Measurements from ENCODE around the gene RFX7.

RFX7 gene

DNA sequence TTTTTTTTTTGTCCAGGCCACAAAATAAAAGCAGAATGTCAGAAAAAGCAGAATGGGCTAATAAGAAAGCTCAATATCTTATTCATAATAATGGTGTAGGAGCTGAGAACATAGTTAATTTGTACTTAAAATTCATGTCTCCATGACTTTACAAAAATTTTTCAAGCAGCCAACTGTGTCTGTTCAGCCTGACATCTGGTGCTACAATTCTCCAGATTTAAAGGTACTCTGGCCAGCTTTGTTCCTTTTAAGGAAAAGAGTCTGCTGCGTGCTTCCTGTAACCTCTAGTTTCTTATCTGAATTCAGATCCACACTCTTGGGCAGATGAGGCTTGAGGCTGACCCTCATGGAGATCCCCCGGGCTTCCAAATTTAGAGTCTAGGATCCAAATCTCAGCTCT is 8.7 kb upstream of the RFX7 start:
- Histone ChIP-seq H3K9ac (ENCODE audit: low read depth, low read length) (no peak overlapping the region), H3K27ac (ENCODE audit: low read depth, low read length) (no peak overlapping the region), H3K9me3 (ENCODE audit: insufficient read depth, low read depth, low read length) (no peaks in the 10 kb centered on the region), H3K4me1 (ENCODE audit: insufficient read depth, low read length) (peaks cover 8% of the 10 kb centered on the region), H3K27me3 (ENCODE audit: insufficient read depth, low read length) (no peaks in the 10 kb centered on the region), H3K4me3 (ENCODE audit: low read length) (no peak overlapping the region), H3K36me3 (ENCODE audit: insufficient read depth, low read length) (no peaks in the 10 kb centered on the region)
- WGBS, result 86% methylated on average over 2 of the region's 2 CpGs

DNA sequence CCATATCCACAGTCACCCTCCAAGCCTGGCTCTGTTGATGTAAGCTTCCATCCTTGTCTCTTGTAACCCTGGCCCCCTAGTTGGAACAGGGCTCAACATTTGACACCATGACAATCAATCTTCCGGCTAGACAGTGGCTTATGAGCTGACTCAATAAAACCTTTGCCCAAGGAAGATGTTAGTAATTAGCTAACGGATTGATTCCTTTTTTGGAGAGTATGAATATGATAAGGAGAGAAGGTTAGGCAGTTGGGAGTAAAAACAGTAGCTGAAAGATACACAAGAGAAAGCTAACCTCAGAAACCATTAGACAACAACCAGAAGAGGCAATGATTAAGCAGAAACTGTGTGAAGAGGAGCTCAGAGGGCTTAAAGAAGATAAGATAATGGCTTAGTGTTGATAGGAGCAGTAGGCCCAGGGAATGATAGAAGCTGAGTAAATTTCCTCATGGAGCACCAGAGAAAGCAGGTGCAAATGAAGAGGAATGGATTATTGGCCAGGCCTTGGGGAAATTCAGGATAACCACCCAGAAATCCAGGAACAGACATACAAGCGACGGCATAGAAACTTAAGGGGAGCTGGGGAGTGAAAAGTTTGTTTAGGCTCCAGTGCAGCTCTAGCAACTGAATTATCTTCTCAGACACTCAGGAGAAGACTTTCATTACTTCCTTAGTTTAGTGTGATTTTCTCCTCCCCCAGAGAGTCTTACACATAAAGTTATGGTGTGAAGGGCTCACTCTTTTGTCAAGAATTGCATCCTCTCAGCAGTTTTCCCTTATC is 7.8 kb upstream of the RFX7 start:
- Histone ChIP-seq H3K27me3 (ENCODE audit: insufficient read depth, low read length) (no peaks in the 10 kb centered on the region), H3K36me3 (ENCODE audit: insufficient read depth, low read length) (no peaks in the 10 kb centered on the region), H3K9ac (ENCODE audit: low read depth, low read length) (no peak overlapping the region), H3K4me1 (ENCODE audit: insufficient read depth, low read length) (peaks cover 8% of the 10 kb centered on the region), H3K27ac (ENCODE audit: low read depth, low read length) (no peak overlapping the region), H3K9me3 (ENCODE audit: insufficient read depth, low read depth, low read length) (no peaks in the 10 kb centered on the region), H3K4me3 (ENCODE audit: low read length) (no peak overlapping the region)
- WGBS, result 90% methylated on average over 4 of the region's 4 CpGs

DNA sequence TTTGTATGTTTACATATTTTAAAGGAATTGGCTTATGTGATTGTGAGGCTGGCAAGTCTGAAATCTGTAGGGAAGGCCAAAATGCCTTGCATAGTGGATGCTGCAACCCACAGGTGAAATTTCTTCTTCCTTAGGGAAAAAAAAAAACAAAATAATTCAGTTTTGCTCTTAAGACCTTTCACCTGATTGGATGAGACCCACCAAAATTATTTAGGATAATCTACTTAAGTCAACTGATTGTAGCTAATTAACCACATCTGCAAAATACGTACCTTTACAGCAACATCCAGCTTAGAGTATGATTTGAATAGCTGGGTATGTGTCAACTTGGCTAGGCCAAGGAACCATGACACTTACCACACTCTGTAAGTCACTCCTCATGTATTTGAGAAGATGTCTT is 6.9 kb upstream of the RFX7 start:
- H3K9ac ChIP-seq (ENCODE audit: low read depth, low read length), result no peak overlapping the region
- no peaks in the 10 kb centered on the region for H3K36me3 ChIP-seq (ENCODE audit: insufficient read depth, low read length)
- no peak overlapping the region for H3K27ac ChIP-seq (ENCODE audit: low read depth, low read length)
- H3K4me1 ChIP-seq (ENCODE audit: insufficient read depth, low read length), result peaks cover 10% of the 10 kb centered on the region
- no peak overlapping the region for H3K4me3 ChIP-seq (ENCODE audit: low read length)
- no peaks in the 10 kb centered on the region for H3K27me3 ChIP-seq (ENCODE audit: insufficient read depth, low read length)
- no peaks in the 10 kb centered on the region for H3K9me3 ChIP-seq (ENCODE audit: insufficient read depth, low read depth, low read length)
- whole genome bisulfite sequencing, result no CpG with 5 or more reads among the region's 1 CpG

DNA sequence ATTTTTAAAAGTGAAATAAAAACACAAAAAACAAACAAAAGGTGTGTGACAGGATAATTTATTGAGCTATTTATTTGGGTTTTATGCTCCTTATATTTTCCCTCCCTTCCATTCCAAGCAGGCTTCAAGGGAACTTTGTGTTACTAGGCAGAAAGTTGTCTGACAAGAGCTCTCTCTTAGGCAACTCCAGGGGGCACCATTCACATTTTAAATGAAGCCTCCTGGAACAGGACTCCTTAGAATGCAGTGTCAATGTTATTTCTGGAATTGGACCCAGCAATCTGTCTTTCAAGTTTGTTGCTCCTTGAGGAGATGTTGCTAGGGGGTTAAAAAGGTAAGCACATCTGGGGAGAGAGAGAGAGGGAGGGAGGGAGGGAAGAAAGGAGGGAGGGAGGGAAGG is 5.4 kb upstream of the RFX7 start:
- H3K9ac ChIP-seq (ENCODE audit: low read depth, low read length), result no peak overlapping the region
- no peaks in the 10 kb centered on the region for H3K27me3 ChIP-seq (ENCODE audit: insufficient read depth, low read length)
- no peaks in the 10 kb centered on the region for H3K36me3 ChIP-seq (ENCODE audit: insufficient read depth, low read length)
- peaks cover 21% of the 10 kb centered on the region for H3K4me1 ChIP-seq (ENCODE audit: insufficient read depth, low read length)
- no peak overlapping the region for H3K27ac ChIP-seq (ENCODE audit: low read depth, low read length)
- no peak overlapping the region for H3K4me3 ChIP-seq (ENCODE audit: low read length)
- H3K9me3 ChIP-seq (ENCODE audit: insufficient read depth, low read depth, low read length), result no peaks in the 10 kb centered on the region

- no peaks in the 10 kb centered on the region for H3K36me3 ChIP-seq (ENCODE audit: insufficient read depth, low read length)
- no peak overlapping the region for H3K4me3 ChIP-seq (ENCODE audit: low read length)
- no peaks in the 10 kb centered on the region for H3K9me3 ChIP-seq (ENCODE audit: insufficient read depth, low read depth, low read length)
- H3K4me1 ChIP-seq (ENCODE audit: insufficient read depth, low read length), result peaks cover 21% of the 10 kb centered on the region
- no peak overlapping the region for H3K9ac ChIP-seq (ENCODE audit: low read depth, low read length)
- H3K27ac ChIP-seq (ENCODE audit: low read depth, low read length), result no peak overlapping the region
- no peaks in the 10 kb centered on the region for H3K27me3 ChIP-seq (ENCODE audit: insufficient read depth, low read length)
- WGBS, result 86% methylated on average over 1 of the region's 3 CpGs
These were observed 4.8 kb upstream of the RFX7 start for GRCh38 chr15:56248311-56248992.

- H3K9ac ChIP-seq (ENCODE audit: low read depth, low read length), result no peak overlapping the region
- peaks cover 21% of the 10 kb centered on the region for H3K4me1 ChIP-seq (ENCODE audit: insufficient read depth, low read length)
- H3K36me3 ChIP-seq (ENCODE audit: insufficient read depth, low read length), result no peaks in the 10 kb centered on the region
- no peaks in the 10 kb centered on the region for H3K27me3 ChIP-seq (ENCODE audit: insufficient read depth, low read length)
- H3K4me3 ChIP-seq (ENCODE audit: low read length), result no peak overlapping the region
- H3K27ac ChIP-seq (ENCODE audit: low read depth, low read length), result no peak overlapping the region
- WGBS, result 88% methylated on average over 2 of the region's 2 CpGs
- no peaks in the 10 kb centered on the region for H3K9me3 ChIP-seq (ENCODE audit: insufficient read depth, low read depth, low read length)
These were observed 3.6 kb upstream of the RFX7 start for GRCh38 chr15:56247266-56247665.

GRCh38 chr15:56245871-56246814 is 2.5 kb upstream of the RFX7 start:
- Histone ChIP-seq H3K27me3 (ENCODE audit: insufficient read depth, low read length) (no peaks in the 10 kb centered on the region), H3K36me3 (ENCODE audit: insufficient read depth, low read length) (no peaks in the 10 kb centered on the region), H3K4me3 (ENCODE audit: low read length) (peak overlapping the region; percentile 47), H3K9me3 (ENCODE audit: insufficient read depth, low read depth, low read length) (no peaks in the 10 kb centered on the region), H3K27ac (ENCODE audit: low read depth, low read length) (peak overlapping the region; percentile 37; the same call in 1 of the 2 replicates), H3K4me1 (ENCODE audit: insufficient read depth, low read length) (peaks cover 28% of the 10 kb centered on the region), H3K9ac (ENCODE audit: low read depth, low read length) (peak overlapping the region; percentile 52; the same call in 1 of the 2 replicates)
- WGBS, result 9% methylated on average over 15 of the region's 15 CpGs

GRCh38 chr15:56244811-56245576 is 1.3 kb upstream of the RFX7 start:
- Histone ChIP-seq H3K9ac (ENCODE audit: low read depth, low read length) (peak overlapping the region; percentile 5; the same call in 1 of the 2 replicates), H3K36me3 (ENCODE audit: insufficient read depth, low read length) (no peaks in the 10 kb centered on the region), H3K9me3 (ENCODE audit: insufficient read depth, low read depth, low read length) (no peaks in the 10 kb centered on the region), H3K4me1 (ENCODE audit: insufficient read depth, low read length) (peaks cover 38% of the 10 kb centered on the region), H3K4me3 (ENCODE audit: low read length) (peak overlapping the region; percentile 91), H3K27ac (ENCODE audit: low read depth, low read length) (peak overlapping the region; percentile 97), H3K27me3 (ENCODE audit: insufficient read depth, low read length) (no peaks in the 10 kb centered on the region)
- WGBS, result 68% methylated on average over 9 of the region's 10 CpGs

DNA sequence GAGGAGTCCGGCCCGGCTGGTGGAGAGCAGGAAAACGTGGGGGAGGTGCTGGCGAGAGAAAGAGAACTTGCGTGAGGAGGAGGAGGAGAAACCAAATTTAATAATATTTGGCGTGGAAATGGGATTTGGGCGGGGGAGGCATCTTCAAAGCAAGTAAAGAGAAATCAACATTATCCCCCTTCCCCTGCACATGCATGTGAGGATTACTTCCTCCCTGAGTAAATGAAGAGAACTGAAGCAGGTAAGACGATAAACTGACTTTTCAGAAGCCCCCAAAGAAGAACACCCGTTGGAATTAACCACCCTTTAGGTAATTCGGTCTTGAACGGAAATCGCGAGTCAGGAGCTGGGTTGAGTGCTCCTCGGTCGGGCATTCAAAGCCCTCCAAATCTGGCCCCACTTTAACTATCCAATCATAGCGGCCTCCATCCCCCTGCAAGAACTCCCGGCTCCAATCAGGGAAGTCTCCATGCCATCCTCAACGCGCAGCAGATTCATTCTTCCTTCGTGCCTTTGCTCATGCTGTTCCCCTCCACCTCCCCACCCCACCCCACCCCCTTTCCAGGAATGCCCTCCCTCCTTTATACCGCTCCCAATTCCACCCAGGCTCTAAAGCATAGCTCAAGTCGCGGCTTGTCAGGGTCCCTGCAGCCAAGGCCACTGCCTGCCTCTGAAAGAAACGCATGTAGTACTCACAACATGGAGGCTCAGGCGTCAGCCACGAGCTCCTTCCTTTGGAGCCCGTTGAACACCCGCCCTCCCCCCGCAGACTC is 545 bp upstream of the RFX7 start:
- Histone ChIP-seq H3K4me1 (ENCODE audit: insufficient read depth, low read length) (peaks cover 38% of the 10 kb centered on the region), H3K36me3 (ENCODE audit: insufficient read depth, low read length) (peaks cover 4% of the 10 kb centered on the region; the same call in 1 of the 2 replicates), H3K9ac (ENCODE audit: low read depth, low read length) (peak overlapping the region; percentile 90), H3K9me3 (ENCODE audit: insufficient read depth, low read depth, low read length) (no peaks in the 10 kb centered on the region), H3K27me3 (ENCODE audit: insufficient read depth, low read length) (no peaks in the 10 kb centered on the region), H3K4me3 (ENCODE audit: low read length) (peak overlapping the region; percentile 91), H3K27ac (ENCODE audit: low read depth, low read length) (peak overlapping the region; percentile 97)
- 2% methylated on average over 28 of the region's 29 CpGs for WGBS

DNA sequence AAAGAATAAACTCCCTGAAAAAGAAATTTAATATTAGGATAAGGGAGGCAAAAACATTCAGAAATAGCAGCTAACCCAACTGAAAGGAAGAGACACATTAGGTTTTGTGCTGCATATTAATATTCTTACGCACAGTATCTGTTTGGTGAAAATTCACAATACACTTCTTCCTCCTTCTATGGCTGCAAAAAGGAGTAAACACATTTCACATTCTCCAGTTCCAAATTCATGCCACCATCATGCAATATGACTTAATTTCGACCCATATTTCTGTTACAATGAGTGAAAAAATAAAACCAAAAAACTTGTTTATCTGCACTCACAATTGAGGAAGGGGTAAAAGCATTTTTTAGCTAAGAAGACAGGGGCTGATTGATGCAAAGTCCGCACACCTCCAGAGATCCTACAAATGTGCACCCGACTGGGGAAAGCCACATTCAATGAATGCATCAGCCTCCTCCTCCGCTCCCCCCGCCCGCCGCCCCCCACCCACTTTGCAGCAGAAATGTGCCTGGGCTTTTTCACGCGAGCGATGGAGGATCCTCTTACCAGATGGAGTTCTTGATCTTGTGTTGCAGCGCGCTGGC is 1.0 kb downstream of the RFX7 start:
- WGBS, result under 1% methylated on average over 13 of the region's 13 CpGs
- Histone ChIP-seq H3K27ac (ENCODE audit: low read depth, low read length) (peak overlapping the region; percentile 84), H3K9ac (ENCODE audit: low read depth, low read length) (peak overlapping the region; percentile 73), H3K4me1 (ENCODE audit: insufficient read depth, low read length) (peaks cover 39% of the 10 kb centered on the region), H3K27me3 (ENCODE audit: insufficient read depth, low read length) (no peaks in the 10 kb centered on the region), H3K36me3 (ENCODE audit: insufficient read depth, low read length) (peaks cover 11% of the 10 kb centered on the region), H3K9me3 (ENCODE audit: insufficient read depth, low read depth, low read length) (no peaks in the 10 kb centered on the region), H3K4me3 (ENCODE audit: low read length) (peak overlapping the region; percentile 91)

All from HUES64 (cell line).